HG03442 (cell line): ENCODE results near the gene ZNF599.
A peak's percentile ranks its signal among the peaks of the same experiment; 100 is the strongest.
"Not testable (repeated sequence)": the region's sequence is repeated elsewhere in the genome, so short reads cannot be mapped to it uniquely, and the experiment has no call there.

Experiments
- ATAC-seq: cut with Tn5 transposase; IDR thresholded peaks from one replicate; pipeline ENCODE4 v1.9.1; 2021; ENCODE audit warnings: mild to moderate bottlenecking, moderate library complexity; ENCODE audit not compliant: unreplicated experiment

Gene ZNF599

DNA sequence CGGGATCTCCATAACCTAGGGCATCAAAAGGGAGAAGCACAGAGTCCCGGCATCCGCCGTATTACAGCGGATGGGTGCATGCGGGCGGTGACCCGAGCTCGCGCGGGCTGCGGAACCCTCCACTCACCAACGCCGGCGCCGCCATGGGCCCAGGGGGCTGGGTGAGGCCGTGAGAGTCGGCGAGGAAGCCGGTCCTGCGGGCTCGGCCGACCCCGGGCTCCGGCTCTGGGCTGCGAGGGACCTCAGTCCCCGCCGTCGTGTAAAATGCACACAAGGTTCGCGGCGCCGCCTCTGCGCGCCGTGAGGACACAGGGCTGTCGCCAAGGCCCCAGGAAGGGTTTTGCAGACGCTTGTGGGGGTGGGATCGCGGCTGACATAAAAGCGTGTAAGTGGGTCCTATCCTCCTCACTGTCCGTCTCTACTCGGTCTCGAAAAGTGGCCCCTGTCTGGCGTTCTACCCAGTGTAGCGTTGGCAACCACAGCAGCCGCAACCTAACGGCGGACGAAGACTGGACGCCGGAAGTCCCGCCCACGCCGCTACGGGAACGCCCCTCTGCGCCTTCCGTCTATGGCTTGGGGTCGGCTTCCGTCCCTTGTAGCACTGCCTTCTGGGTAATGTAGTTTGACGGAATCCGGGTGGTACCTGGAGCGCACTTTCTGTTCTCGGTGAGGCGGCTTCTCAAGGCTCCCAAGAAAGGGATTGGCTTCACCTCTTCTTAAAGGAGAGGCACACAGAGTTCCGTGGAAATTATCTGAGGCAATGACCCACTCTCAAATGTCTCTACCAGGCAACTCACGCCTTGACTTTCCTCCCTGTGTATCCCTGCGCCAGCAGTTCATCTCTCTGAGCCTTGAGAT lies at the start of gene ZNF599:
Gene ZNF599 (minus strand): TSS at position 519 of the 858 bp plus-strand sequence. CDS start 374 bp downstream, at position 145.
- peak; percentile 97 for ATAC-seq

GRCh38 chr19:34818270-34818669 lies 45.3 kb upstream of the ZNF599 start:
- no peak for ATAC-seq

DNA sequence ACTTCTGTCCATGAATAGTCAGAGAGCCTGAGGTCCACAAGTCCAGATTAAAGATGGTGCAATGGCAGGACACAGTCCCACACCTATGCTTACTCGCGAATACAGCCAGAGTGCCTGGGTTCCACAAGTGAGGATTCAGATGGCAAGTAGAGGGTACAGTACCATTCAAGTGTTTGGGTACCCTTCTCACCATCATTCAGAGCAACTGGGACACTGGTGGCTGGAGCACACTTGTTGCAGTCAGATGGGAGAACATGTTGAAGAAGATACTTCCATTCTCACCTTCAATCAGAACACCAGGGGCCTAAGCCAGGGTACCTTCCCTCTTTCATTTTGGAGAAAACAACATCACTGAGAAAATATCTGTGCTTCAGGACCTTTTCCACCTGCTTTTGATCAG lies 43.7 kb upstream of the ZNF599 start:
- no peak for ATAC-seq

GRCh38 chr19:34808566-34808965 lies 35.6 kb upstream of the ZNF599 start:
- ATAC-seq: no peak

DNA sequence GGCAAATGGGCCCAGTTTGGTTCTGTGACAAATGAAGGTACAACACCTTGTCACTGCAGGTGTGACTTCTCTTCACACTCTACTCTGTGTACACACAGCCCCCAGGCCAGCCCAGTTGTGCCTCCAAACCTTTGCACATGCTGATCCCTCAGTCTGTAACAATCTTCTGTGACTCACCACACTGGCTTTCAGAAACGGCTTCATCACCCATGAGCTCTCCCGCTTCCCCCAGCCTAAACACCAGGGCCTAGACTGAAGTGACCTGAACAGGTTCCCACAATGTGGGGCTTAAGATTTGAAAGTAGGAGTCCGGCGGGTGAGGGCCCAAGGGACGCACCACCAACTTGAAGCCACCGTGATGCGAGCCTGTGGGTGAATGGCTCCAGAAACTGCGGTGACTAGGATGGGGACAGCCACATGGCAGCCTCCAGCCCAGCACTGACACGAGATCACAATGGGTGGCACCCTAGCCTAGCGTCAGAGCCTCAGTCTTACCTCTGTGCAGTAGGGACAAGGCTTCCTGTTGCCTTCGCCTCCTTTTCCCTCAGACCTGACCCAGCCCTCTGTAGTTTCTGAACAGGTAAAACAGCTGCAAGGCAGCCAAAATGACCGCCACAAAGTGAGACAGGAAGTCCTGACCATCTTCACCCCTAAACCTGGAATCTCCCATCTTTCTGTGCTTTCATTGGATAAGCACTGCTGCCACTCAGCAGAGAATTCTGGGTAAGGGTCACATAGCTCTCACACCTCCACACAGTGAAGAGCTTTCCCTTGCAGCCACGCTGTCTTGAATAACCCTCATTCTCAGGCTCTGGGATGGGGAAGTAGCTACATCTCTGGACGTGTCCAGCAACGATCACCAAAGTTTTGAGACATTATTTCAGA lies 34.2 kb upstream of the ZNF599 start:
- no peak for ATAC-seq

DNA sequence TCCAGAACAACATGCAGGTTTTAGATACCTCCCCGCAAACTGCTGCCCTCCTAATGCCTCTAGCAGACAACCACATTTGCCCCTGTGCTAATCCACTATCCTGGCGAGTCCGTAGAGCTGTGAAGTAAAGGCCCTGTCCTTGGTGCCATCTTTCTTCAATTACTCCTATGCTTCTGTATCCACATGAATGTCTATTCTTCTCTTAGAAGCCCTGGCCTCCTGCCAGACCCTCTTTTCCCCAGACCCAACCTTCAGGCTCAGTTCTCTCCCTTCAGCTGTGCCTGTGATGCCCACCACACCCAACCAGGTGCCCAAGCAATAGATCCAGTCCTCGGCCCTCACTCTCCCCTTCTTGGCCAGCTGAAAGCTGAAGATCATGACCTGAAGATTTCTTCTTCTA lies 31.1 kb upstream of the ZNF599 start:
- ATAC-seq: no peak

DNA sequence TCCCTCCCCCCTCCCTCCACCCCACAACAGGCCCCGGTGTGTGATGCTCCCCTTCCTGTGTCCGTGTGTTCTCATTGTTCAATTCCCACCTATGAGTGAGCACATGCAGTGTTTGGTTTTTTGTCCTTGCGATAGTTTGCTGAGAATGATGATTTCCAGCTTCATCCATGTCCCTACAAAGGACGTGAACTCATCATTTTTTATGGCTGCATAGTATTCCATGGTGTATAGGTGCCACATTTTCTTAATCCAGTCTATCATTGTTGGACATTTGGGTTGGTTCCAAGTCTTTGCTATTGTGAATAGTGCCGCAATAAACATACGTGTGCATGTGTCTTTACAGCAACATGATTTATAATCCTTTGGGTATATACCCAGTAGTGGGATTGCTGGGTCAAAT lies 23.9 kb upstream of the ZNF599 start:
- ATAC-seq: not testable (repeated sequence)

DNA sequence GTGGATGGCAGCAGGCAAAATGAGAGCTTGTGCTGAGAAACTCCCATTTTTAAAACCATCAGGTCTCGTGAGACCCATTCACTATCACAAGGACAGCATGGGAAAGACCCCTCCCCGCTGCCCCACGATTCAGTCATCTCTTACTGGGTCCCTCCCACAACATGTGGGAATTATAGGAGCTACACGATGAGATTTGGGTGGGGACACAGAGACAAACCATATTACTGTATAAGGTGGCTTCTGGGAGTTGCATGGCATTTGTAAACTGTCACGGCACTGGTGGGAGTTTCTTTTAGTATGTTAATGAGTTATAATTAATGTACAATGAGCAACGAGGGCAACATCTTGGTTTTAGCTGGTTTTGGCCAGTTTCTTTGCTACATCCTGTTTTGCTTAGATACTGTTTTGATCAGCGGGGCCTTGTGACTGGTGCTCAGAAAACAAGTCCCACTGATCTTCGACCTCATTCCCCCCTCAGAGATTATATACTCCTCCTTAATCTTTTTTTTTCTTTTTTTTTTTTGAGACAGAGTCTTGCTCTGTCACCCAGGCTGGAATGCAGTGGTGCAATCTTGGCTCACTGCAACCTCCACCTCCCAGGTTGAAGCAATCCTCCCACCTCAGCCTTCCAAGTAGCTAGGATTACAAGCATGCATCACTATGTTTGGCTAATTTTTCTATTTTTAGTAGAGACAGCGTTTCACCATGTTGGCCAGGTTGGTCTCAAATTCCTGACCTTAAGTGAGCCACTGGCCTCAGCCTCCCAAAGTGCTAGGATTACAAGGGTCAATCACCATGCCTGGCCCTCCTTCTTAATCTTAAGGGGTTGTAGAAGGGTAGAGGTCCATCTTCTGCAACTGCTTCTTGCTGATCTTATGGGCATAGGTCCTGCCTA lies 21.3 kb upstream of the ZNF599 start:
- no peak for ATAC-seq

DNA sequence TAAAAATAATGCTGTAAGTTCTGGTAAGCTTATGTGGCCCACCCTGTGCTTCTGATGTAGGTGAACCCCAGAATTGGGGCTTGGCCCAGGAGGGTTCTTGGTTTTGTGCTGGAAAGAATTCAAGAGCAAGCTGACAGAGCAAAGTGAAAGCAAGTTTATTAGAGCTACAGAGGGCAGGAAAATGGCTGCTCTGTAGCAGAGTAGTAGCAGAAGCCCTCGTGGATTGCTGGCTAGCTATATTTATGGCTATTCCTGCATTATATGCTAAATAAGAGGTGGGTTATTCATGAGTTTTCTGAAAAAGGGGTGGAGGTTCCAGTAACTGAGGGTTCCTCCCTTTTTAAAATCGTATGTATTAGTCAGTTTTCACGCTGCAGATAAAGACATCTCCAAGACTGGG lies 20.6 kb upstream of the ZNF599 start:
- ATAC-seq: no peak

DNA sequence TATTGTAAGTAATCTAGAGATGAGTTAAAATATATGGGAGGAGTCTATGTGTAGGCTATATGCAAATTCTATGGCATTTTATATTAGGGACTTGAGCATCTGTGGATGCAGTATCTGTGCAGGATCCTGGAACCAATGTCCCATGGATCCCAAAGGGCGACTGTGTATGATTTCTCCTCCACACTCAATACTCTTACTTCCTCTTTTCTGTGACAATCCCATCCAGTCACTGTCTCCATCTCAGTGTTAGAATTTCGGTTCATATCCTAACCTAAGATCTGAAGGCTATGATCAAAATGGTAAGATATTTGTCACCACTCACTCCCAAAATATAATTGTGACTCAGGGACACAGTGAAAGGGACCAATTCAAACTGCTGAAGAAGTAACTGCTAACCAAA lies 15.1 kb upstream of the ZNF599 start:
- no peak for ATAC-seq

- ATAC-seq: no peak
Observed at GRCh38 chr19:34787059-34787824, 14.2 kb upstream of the ZNF599 start.

- ATAC-seq: no peak
Observed at GRCh38 chr19:34786236-34786635, 13.2 kb upstream of the ZNF599 start.

DNA sequence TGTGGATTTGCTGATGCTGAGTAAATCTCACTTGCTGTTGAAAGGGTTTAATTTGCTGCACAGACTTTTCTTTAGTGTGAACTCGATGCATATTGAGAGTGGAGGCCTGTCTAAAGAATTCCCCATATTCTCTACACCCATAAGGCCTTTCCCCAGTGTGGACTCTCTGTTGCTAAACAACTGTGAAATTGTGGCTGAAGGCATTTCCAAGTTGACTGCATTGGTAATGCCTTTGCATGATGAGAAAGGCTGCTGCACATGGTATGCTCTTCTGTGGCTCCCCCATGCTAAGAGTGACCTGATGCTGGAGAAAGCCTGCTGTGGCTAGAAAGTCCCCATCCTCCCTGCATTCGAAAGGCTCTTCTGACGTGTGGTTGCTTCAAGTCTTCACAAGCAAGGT lies 6.6 kb upstream of the ZNF599 start:
- ATAC-seq: no peak

DNA sequence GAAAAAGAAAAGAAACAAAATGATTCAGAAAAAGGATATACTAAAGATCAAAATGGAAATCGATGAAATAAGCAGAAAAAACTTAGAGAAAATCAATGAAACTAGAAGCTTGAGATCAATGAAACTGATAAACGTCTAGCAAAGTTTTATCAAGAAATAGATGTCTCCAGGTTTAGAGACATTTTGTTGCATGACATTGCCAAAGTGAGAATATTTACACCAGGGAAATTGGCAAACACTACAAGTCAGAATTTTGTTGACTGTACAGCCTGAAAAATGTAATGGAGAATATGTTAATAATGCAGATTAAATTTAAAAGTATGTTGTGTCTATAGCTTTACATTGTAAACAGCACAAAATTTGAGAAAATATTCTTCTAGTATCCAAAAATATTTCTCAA lies 5.3 kb upstream of the ZNF599 start:
- ATAC-seq: no peak

DNA sequence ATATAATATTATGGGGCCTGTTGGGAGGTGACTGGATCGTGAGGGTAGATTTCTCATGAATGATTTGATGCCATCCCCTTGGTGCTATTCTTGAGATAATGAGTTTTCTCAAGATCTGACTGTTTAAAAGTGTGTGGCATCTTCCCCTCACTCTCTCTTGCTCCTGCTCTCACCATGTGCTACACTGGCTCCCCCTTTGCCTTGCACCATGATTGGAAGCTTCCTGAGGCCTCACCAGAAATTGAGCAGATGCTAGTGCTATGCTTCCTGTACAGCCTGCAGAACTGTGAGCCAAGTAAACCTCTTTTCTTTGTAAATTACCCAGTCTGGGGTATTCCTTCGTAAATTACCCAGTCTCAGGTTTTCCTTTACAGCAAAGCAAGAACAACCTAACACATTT lies 1.8 kb upstream of the ZNF599 start:
- no peak for ATAC-seq

GRCh38 chr19:34773555-34773864 lies 495 bp upstream of the ZNF599 start:
- no peak for ATAC-seq

DNA sequence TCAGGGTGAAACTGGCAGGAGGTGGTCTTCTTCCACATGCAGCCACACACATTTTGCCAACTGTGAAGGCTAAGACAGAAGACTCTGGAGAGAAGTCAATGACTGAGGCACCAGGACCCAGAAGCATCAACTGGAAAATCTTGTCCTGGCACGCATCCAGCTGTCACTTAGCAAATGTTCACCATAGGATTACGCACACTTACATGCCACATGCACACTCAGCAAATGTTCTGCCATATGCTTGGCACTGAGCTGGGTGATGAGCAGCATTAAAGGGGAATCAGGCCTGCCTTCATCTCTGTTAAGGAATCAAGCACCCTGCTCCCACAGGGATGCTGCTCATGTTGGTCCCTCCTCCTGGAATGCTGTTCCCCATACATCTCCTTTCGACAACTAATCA lies 5.1 kb downstream of the ZNF599 start:
- no peak for ATAC-seq

GRCh38 chr19:34766386-34766785 lies 6.6 kb downstream of the ZNF599 start:
- ATAC-seq: no peak

- ATAC-seq: no peak
Observed at GRCh38 chr19:34759218-34759917, 13.6 kb downstream of the ZNF599 start.

GRCh38 chr19:34757441-34757840 lies 15.6 kb downstream of the ZNF599 start:
- ATAC-seq: no peak
